HCT116 (cell line): Measurements from ENCODE around the gene DUSP3. TPM values are rescaled to one million over a fixed set of nuclear protein-coding genes. Genes with fewer than 3 reads are reported as not detected.

ENCODE experiments used
- ATAC-seq: fragments of 200-7000 bp; cut with Tn5 transposase; 2 replicates; pipeline ENCODE4 v1.9.1; 2020; ENCODE audit warnings: mild to moderate bottlenecking, moderate library complexity
- BruUV-seq: library from RNA; stranded (reverse); fragments of 400-500 nt; replicated peaks from 2 replicates; lab custom pipeline; 2021; lab: Mats Ljungman, UMichigan
- CTCF ChIA-PET: fragments of 300-600 bp; sonication (Branson Sonifier 250); formaldehyde crosslinking; loops from one replicate; lab custom pipeline; 2021; ENCODE audit warnings: antibody characterized with exemption; lab: Charles Lee
- POLR2A ChIA-PET: fragments of 300-600, 350-600 bp; sonication (Branson Sonifier 250); formaldehyde crosslinking; loops from one replicate; lab custom pipeline; 2021; ENCODE audit warnings: antibody characterized with exemption; lab: Charles Lee
- RAD21 ChIA-PET, 2 experiments: fragments of 300-600 bp; sonication (Branson Sonifier 250); formaldehyde crosslinking; loops; one replicate each; lab custom pipeline; 2023; ENCODE audit warnings: low total read pairs in 2 of 2; ENCODE audit not compliant: uncharacterized antibody in 2 of 2, unreplicated experiment in 2 of 2, low non-redundant PET in 1 of 2; lab: Charles Lee
- DNase-seq: peaks from one replicate; pipeline ENCODE4 v3.0.0-alpha.2; 2010; ENCODE audit warnings: low read depth, low spot score
- H2AFZ ChIP-seq: fragments of 200-600 bp; shearing (Covaris generic), sonication (generic); 2 replicates; pipeline ENCODE4 v1.6.1; 2017; ENCODE audit warnings: low read depth, mixed run types, mixed read lengths, antibody characterized with exemption, low read length; ENCODE audit not compliant: poor library complexity, severe bottlenecking
- H3K27ac ChIP-seq: 2 replicates; pipeline ENCODE4 v1.5.1; 2012; ENCODE audit warnings: low read depth, low read length
- H3K27me3 ChIP-seq: fragments of 200-600 bp; sonication (generic); 2 replicates; pipeline ENCODE4 v1.6.1; 2016; ENCODE audit warnings: mixed run types, low read length, mixed read lengths; ENCODE audit not compliant: insufficient read depth
- H3K36me3 ChIP-seq, 2 experiments: fragments of 200-500 bp in 1 of 2; fragments of 200-600 bp in 1 of 2; sonication (Bioruptor generic) in 1 of 2; sonication (generic) in 1 of 2; 2 replicates each; pipeline versions ENCODE4 v1.5.1 to v1.6.1; 2014 to 2016; ENCODE audit warnings: low read length in 2 of 2, inconsistent platforms in 1 of 2, mixed read lengths in 1 of 2, mixed run types in 1 of 2; ENCODE audit not compliant: insufficient read depth in 2 of 2, control insufficient read depth in 1 of 2
- H3K4me1 ChIP-seq, 2 experiments: fragments of 200-600 bp in 1 of 2; sonication (generic) in 1 of 2; 2 replicates each; pipeline versions ENCODE4 v1.5.1 to v1.6.1; 2012 to 2017; ENCODE audit warnings: low read length in 2 of 2, inconsistent platforms in 1 of 2, mild to moderate bottlenecking in 1 of 2, mixed read lengths in 1 of 2, mixed run types in 1 of 2, moderate library complexity in 1 of 2; ENCODE audit not compliant: insufficient read depth in 2 of 2, control insufficient read depth in 1 of 2
- H3K4me2 ChIP-seq: fragments of 200-600 bp; sonication (generic); 2 replicates; pipeline ENCODE4 v1.6.1; 2017; ENCODE audit warnings: mixed run types, low read length, mixed read lengths
- H3K4me3 ChIP-seq, 2 experiments: fragments of 200-600 bp in 1 of 2; sonication (generic) in 1 of 2; replicated peaks in 1 of 2; 2 replicates each; pipeline ENCODE4 v1.5.1; 2011 to 2016; ENCODE audit warnings: low read length in 2 of 2, control low read depth in 1 of 2, low read depth in 1 of 2, mild to moderate bottlenecking in 1 of 2, mixed read lengths in 1 of 2, mixed run types in 1 of 2
- H3K79me2 ChIP-seq: fragments of 200-600 bp; sonication (generic); 2 replicates; pipeline ENCODE4 v1.6.1; 2017; ENCODE audit warnings: mild to moderate bottlenecking, mixed run types, low read length, moderate library complexity, mixed read lengths; ENCODE audit not compliant: insufficient read depth
- H3K9ac ChIP-seq: fragments of 200-600 bp; sonication (generic); 2 replicates; pipeline ENCODE4 v1.6.1; 2016; ENCODE audit warnings: low read length, mixed read lengths
- H3K9me2 ChIP-seq: fragments of 200-600 bp; sonication (generic), shearing (Covaris generic); 2 replicates; pipeline ENCODE4 v1.6.1; 2017; ENCODE audit warnings: mixed run types, mild to moderate bottlenecking, moderate library complexity; ENCODE audit not compliant: insufficient read depth
- H3K9me3 ChIP-seq, 2 experiments: fragments of 200-500 bp in 1 of 2; fragments of 200-600 bp in 1 of 2; sonication (Bioruptor generic) in 1 of 2; sonication (generic) in 1 of 2; 2 replicates each; pipeline ENCODE4 v1.6.1; 2014 to 2017; ENCODE audit warnings: low read length in 2 of 2, mixed read lengths in 2 of 2, inconsistent platforms in 1 of 2, low read depth in 1 of 2, mild to moderate bottlenecking in 1 of 2, mixed run types in 1 of 2, moderate library complexity in 1 of 2; ENCODE audit not compliant: control insufficient read depth in 1 of 2, insufficient read depth in 1 of 2
- H4K20me1 ChIP-seq: fragments of 200-600 bp; sonication (generic), shearing (Covaris generic); 2 replicates; pipeline ENCODE4 v1.6.1; 2017; ENCODE audit warnings: mixed run types, mild to moderate bottlenecking, moderate library complexity; ENCODE audit not compliant: insufficient read depth
- CEBPB ChIP-seq: IDR thresholded peaks from 2 replicates; pipeline ENCODE4 v1.6.1; 2012; ENCODE audit warnings: low read depth
- CTCF ChIP-seq, 3 experiments: fragments of 200-600 bp in 1 of 3; sonication (generic) in 1 of 3; IDR thresholded peaks in 2 of 3; conservative IDR thresholded peaks in 1 of 3; 2 replicates each; pipeline ENCODE4 v1.5.1; 2012 to 2017; ENCODE audit warnings: low read depth in 2 of 3, low read length in 2 of 3, antibody characterized with exemption in 1 of 3, borderline replicate concordance in 1 of 3, control low read depth in 1 of 3, mild to moderate bottlenecking in 1 of 3, mixed read lengths in 1 of 3, mixed run types in 1 of 3, moderate library complexity in 1 of 3; ENCODE audit not compliant: insufficient read depth in 1 of 3
- EGR1 ChIP-seq: IDR thresholded peaks from 2 replicates; pipeline ENCODE4 v1.6.1; 2012; ENCODE audit warnings: low read depth
- EZH2 ChIP-seq: fragments of 200-600 bp; sonication (generic); IDR thresholded peaks from 2 replicates; pipeline ENCODE4 v1.6.1; 2017; ENCODE audit warnings: antibody characterized with exemption, mixed run types
- FOSL1 ChIP-seq: IDR thresholded peaks from 2 replicates; pipeline ENCODE4 v1.6.1; 2012; ENCODE audit warnings: low read depth
- JUND ChIP-seq: IDR thresholded peaks from 2 replicates; pipeline ENCODE4 v1.6.1; 2012
- POLR2A ChIP-seq: IDR thresholded peaks from 2 replicates; pipeline ENCODE4 v1.7.0; 2011; ENCODE audit warnings: borderline replicate concordance; ENCODE audit not compliant: insufficient read depth, insufficient read length; ENCODE audit errors: extremely low read depth
- REST ChIP-seq: IDR thresholded peaks from 2 replicates; pipeline ENCODE4 v1.6.1; 2012; ENCODE audit warnings: low read depth
- SP1 ChIP-seq: IDR thresholded peaks from 2 replicates; pipeline ENCODE4 v1.6.1; 2012; ENCODE audit warnings: low read depth
- TCF7L2 ChIP-seq: IDR thresholded peaks from 2 replicates; pipeline ENCODE4 v1.7.0; 2011; ENCODE audit warnings: borderline replicate concordance, inconsistent platforms; ENCODE audit not compliant: insufficient read depth, insufficient read length; ENCODE audit errors: extremely low read depth
- YY1 ChIP-seq: IDR thresholded peaks from 2 replicates; pipeline ENCODE4 v1.6.1; 2011; ENCODE audit warnings: low read length, low read depth, moderate library complexity, mild to moderate bottlenecking; ENCODE audit not compliant: insufficient replicate concordance; ENCODE audit errors: extremely low read depth
- ZBTB33 ChIP-seq: IDR thresholded peaks from 2 replicates; pipeline ENCODE4 v1.6.1; 2011; ENCODE audit warnings: mild to moderate bottlenecking, low read length, moderate library complexity; ENCODE audit not compliant: insufficient replicate concordance; ENCODE audit errors: extremely low read depth
- ZNF274 ChIP-seq: fragments of 200-500 bp; sonication (Bioruptor generic); IDR thresholded peaks from 2 replicates; pipeline ENCODE4 v1.6.1; 2014; ENCODE audit warnings: mild to moderate bottlenecking, low read depth, low read length, inconsistent platforms
- intact Hi-C: fragments of 100-400 bp; cut with micrococcal nuclease; formaldehyde crosslinking; loops from 2 replicates; pipeline ENCODE4 v1.10.0; 2022
- total RNA-seq: library from RNA; stranded (reverse); gene quantifications from one replicate; pipeline ENCODE4 v1.2.1, GENCODE V29; 2021; ENCODE audit not compliant: unreplicated experiment

The DUSP3 gene
- total RNA-seq, 1 experiment from 2014 or later, result 29.6 TPM

- Histone ChIP-seq H3K4me3 (no peak overlapping the region), H4K20me1 (no peaks in the 10 kb centered on the region), H3K4me2 (no peak overlapping the region), H3K27me3 (no peaks in the 10 kb centered on the region), H3K9me2 (no peaks in the 10 kb centered on the region), H3K79me2 (no peaks in the 10 kb centered on the region), H3K27ac (no peak overlapping the region), H3K9me3 (no peaks in the 10 kb centered on the region), H3K36me3 (peaks cover 2 to 27% of the 10 kb centered on the region in 2 experiments; a peak in 3 of 4 replicates), H3K4me1 (peaks cover 0 to 9% of the 10 kb centered on the region in 2 experiments; a peak in 1 of 4 replicates), H2AFZ (no peak overlapping the region), H3K9ac (no peak overlapping the region)
- TF ChIP-seq YY1 (no peak), ZBTB33 (no peak), ZNF274 (no peak), SP1 (no peak), POLR2A (no peak), TCF7L2 (no peak), JUND (no peak), REST (no peak), CEBPB (no peak), CTCF (IDR thresholded peaks at IDR 0.05 in 2 of 3, conservative IDR thresholded peaks at IDR 0.05 in 1 of 3; ENCODE audit: borderline replicate concordance in 1 of 3, insufficient read depth in 1 of 3, low read depth in 2 of 3, low read length in 2 of 3) (no peak), FOSL1 (no peak), EZH2 (no peak), EGR1 (no peak)
- intact Hi-C loops, result no loop called here
- CTCF ChIA-PET, result no interaction called here
- no TSS peak for BruUV-seq
- DNase-seq (no peak), ATAC-seq (no peak)
- RAD21 ChIA-PET, result no interaction called here
- POLR2A ChIA-PET, result no interaction called here
Measured at GRCh38 chr17:43812396-43813265, 33.9 kb upstream of the DUSP3 start.
